MCF 10A (cell line): ENCODE results near the gene FGB. TPM values are rescaled to one million over a fixed set of nuclear protein-coding genes. Genes with fewer than 3 reads are reported as not detected.

Source experiments
- BruUV-seq: library from RNA; stranded (reverse); fragments of 400-500 nt; replicated peaks from 2 replicates; lab custom pipeline; 2021; lab: Mats Ljungman, UMichigan
- CTCF ChIA-PET: fragments of 300-600 bp; sonication (Branson Sonifier 250); formaldehyde crosslinking; extraction: SDS; loops from one replicate; lab custom pipeline; 2021; ENCODE audit warnings: antibody characterized with exemption, inconsistent platforms; lab: Yijun Ruan, JAX
- POLR2A ChIA-PET: fragments of 300-600, 350-650 bp; sonication (Branson Sonifier 250); formaldehyde crosslinking; extraction: SDS; loops from one replicate; lab custom pipeline; 2020; ENCODE audit warnings: antibody characterized with exemption, inconsistent platforms; lab: Yijun Ruan, JAX
- DNase-seq: peaks from one replicate; pipeline ENCODE4 v3.0.0-alpha.2; 2018; ENCODE audit not compliant: unreplicated experiment
- H3K27ac Mint-ChIP-seq: one replicate; pipeline ENCODE4 v1.8.0; 2022; ENCODE audit warnings: mild to moderate bottlenecking, low read depth, mixed read lengths; ENCODE audit not compliant: unreplicated experiment
- H3K27me3 Mint-ChIP-seq: one replicate; pipeline ENCODE4 v1.8.0; 2022; ENCODE audit warnings: mixed read lengths; ENCODE audit not compliant: insufficient read depth, unreplicated experiment
- H3K36me3 Mint-ChIP-seq: one replicate; pipeline ENCODE4 v1.8.0; 2022; ENCODE audit warnings: mild to moderate bottlenecking, moderate library complexity, mixed read lengths; ENCODE audit not compliant: insufficient read depth, unreplicated experiment
- H3K4me1 Mint-ChIP-seq: one replicate; pipeline ENCODE4 v1.8.0; 2022; ENCODE audit warnings: mixed read lengths; ENCODE audit not compliant: insufficient read depth, unreplicated experiment
- H3K4me3 Mint-ChIP-seq: one replicate; pipeline ENCODE4 v1.8.0; 2022; ENCODE audit warnings: mild to moderate bottlenecking, moderate library complexity, mixed read lengths; ENCODE audit not compliant: unreplicated experiment
- H3K9me3 Mint-ChIP-seq: one replicate; pipeline ENCODE4 v1.8.0; 2022; ENCODE audit warnings: mixed read lengths; ENCODE audit not compliant: unreplicated experiment
- CTCF ChIP-seq: fragments of 200-600 bp; IDR thresholded peaks from one replicate; pipeline ENCODE4 v1.8.0; 2022; ENCODE audit warnings: antibody characterized with exemption, mild to moderate bottlenecking; ENCODE audit not compliant: unreplicated experiment
- intact Hi-C: fragments of 100-400 bp; cut with micrococcal nuclease; formaldehyde crosslinking; loops from 2 replicates; pipeline ENCODE4 v1.14.1; 2022
- total RNA-seq: library from RNA; stranded (reverse); gene quantifications from 2 replicates; pipeline ENCODE4 v1.2.3, GENCODE V29; 2022

The FGB gene
- total RNA-seq, 1 experiment from 2014 or later = not detected

GRCh38 chr4:154521607-154522006, 41.2 kb upstream of the FGB start:
- Mint-ChIP-seq H3K27ac (no peak overlapping the region), H3K4me1 (no peaks in the 10 kb centered on the region), H3K27me3 (peaks cover 23% of the 10 kb centered on the region), H3K9me3 (no peaks in the 10 kb centered on the region), H3K4me3 (no peak overlapping the region), H3K36me3 (no peaks in the 10 kb centered on the region)
- TF ChIP-seq CTCF = no peak
- intact Hi-C loops = no loop called here
- DNase-seq = no peak
- CTCF ChIA-PET = interaction anchor here (1.4 kb wide), 1 partner anchor 100 kb away, joined by 4 read pairs; no protein-coding TSS in a partner anchor
- POLR2A ChIA-PET = interaction anchor here (0.8 kb wide), 2 partner anchors 105 to 219 kb away, joined by 3 to 5 read pairs; no protein-coding TSS in a partner anchor
- no TSS peak for BruUV-seq

- Mint-ChIP-seq H3K27ac (no peak overlapping the region), H3K4me1 (peaks cover 14% of the 10 kb centered on the region), H3K9me3 (no peaks in the 10 kb centered on the region), H3K27me3 (no peaks in the 10 kb centered on the region), H3K4me3 (no peak overlapping the region), H3K36me3 (no peaks in the 10 kb centered on the region)
- POLR2A ChIA-PET = no interaction called here
- no peak for DNase-seq
- CTCF ChIA-PET = no interaction called here
- no TSS peak for BruUV-seq
- no peak for TF ChIP-seq CTCF
- intact Hi-C loops = no loop called here
Measured at GRCh38 chr4:154526151-154526550, 36.7 kb upstream of the FGB start.

GRCh38 chr4:154527308-154527707, 35.5 kb upstream of the FGB start:
- H3K4me3 Mint-ChIP-seq = no peak overlapping the region

GRCh38 chr4:154528869-154529268, 33.9 kb upstream of the FGB start:
- intact Hi-C loops = no loop called here
- Mint-ChIP-seq H3K4me1 (peaks cover 14% of the 10 kb centered on the region), H3K36me3 (no peaks in the 10 kb centered on the region), H3K4me3 (peak overlapping the region; percentile 21), H3K27me3 (no peaks in the 10 kb centered on the region), H3K9me3 (no peaks in the 10 kb centered on the region), H3K27ac (no peak overlapping the region)
- BruUV-seq = no TSS peak
- peak; percentile 86 for DNase-seq
- CTCF ChIA-PET = interaction anchor here (0.7 to 1.4 kb wide), 3 partner anchors 10 to 25 kb away, joined by 3 read pairs; no protein-coding TSS in a partner anchor
- POLR2A ChIA-PET = interaction anchor here (0.9 to 6.3 kb wide), 4 partner anchors 9 to 139 kb away, joined by 3 to 50 read pairs (median 3); partner anchors contain the start of gene PLRG1
- TF ChIP-seq CTCF = no peak

More at GRCh38 chr4:154527308-154527707, 35.5 kb upstream of the FGB start:
- Mint-ChIP-seq H3K27me3 (no peaks in the 10 kb centered on the region), H3K36me3 (no peaks in the 10 kb centered on the region), H3K9me3 (no peaks in the 10 kb centered on the region), H3K27ac (no peak overlapping the region), H3K4me1 (peaks cover 14% of the 10 kb centered on the region)
- CTCF ChIA-PET = interaction anchor here (0.9 to 1.3 kb wide), 2 partner anchors 8 to 24 kb away, joined by 3 to 4 read pairs; no protein-coding TSS in a partner anchor
- POLR2A ChIA-PET = interaction anchor here (6.3 kb wide), 1 partner anchor 22 kb away, joined by 50 read pairs; the partner anchor contains the start of gene PLRG1
- DNase-seq = no peak
- BruUV-seq = no TSS peak
- intact Hi-C loops = no loop called here
- no peak for TF ChIP-seq CTCF
